Panc1 (cell line): ENCODE results near the gene PRPS1L1. TPM values are rescaled to one million over a fixed set of nuclear protein-coding genes. Genes with fewer than 3 reads are reported as not detected.

ENCODE experiments used
- ATAC-seq: fragments of 200-7000 bp; cut with Tn5 transposase; 2 replicates; pipeline ENCODE4 v1.9.1; 2020; ENCODE audit warnings: mild to moderate bottlenecking, moderate library complexity
- BruUV-seq: library from RNA; stranded (reverse); fragments of 400-500 nt; replicated peaks from 2 replicates; lab custom pipeline; 2021; lab: Mats Ljungman, UMichigan
- CTCF ChIA-PET: fragments of 300-600 bp; sonication (Branson Sonifier 250); formaldehyde crosslinking; loops from one replicate; lab custom pipeline; 2022; ENCODE audit warnings: antibody characterized with exemption; lab: Charles Lee
- POLR2A ChIA-PET: fragments of 300-600 bp; sonication (Branson Sonifier 250); formaldehyde crosslinking; loops from one replicate; lab custom pipeline; 2022; ENCODE audit warnings: antibody characterized with exemption; lab: Charles Lee
- DNase-seq: peaks from one replicate; pipeline ENCODE4 v3.0.0-alpha.2; 2010; ENCODE audit warnings: low read depth, low spot score
- H3K27ac ChIP-seq: 2 replicates; pipeline ENCODE4 v1.5.1; 2011; ENCODE audit warnings: mild to moderate bottlenecking, low read length, inconsistent platforms
- H3K27me3 ChIP-seq: fragments of 200-500 bp; sonication (Bioruptor generic); 2 replicates; pipeline ENCODE4 v1.6.0; 2014; ENCODE audit warnings: low read length, inconsistent platforms; ENCODE audit not compliant: control insufficient read depth, insufficient read depth
- H3K36me3 ChIP-seq: fragments of 200-500 bp; sonication (Bioruptor generic); 2 replicates; pipeline ENCODE4 v1.5.1; 2014; ENCODE audit warnings: inconsistent platforms, mild to moderate bottlenecking, low read length, moderate library complexity; ENCODE audit not compliant: control insufficient read depth, insufficient read depth
- H3K4me1 ChIP-seq: 2 replicates; pipeline ENCODE4 v1.5.1; 2011; ENCODE audit warnings: inconsistent platforms, mild to moderate bottlenecking, low read length, moderate library complexity; ENCODE audit not compliant: control insufficient read depth, insufficient read depth
- H3K4me3 ChIP-seq, 2 experiments: 2 replicates each; pipeline ENCODE4 v1.5.1; 2011 to 2012; ENCODE audit warnings: low read depth in 2 of 2, low read length in 2 of 2, mild to moderate bottlenecking in 2 of 2, inconsistent platforms in 1 of 2, moderate library complexity in 1 of 2
- H3K9me3 ChIP-seq: fragments of 200-500 bp; sonication (Bioruptor generic); 2 replicates; pipeline ENCODE4 v1.5.1; 2014; ENCODE audit warnings: low read depth, mild to moderate bottlenecking, inconsistent platforms, low read length, moderate library complexity; ENCODE audit not compliant: control insufficient read depth, insufficient read depth
- POLR2AphosphoS5 ChIP-seq: IDR thresholded peaks from 2 replicates; pipeline ENCODE4 v1.6.1; 2012; ENCODE audit warnings: mild to moderate bottlenecking, low read depth, low read length, moderate library complexity
- SIN3A ChIP-seq: IDR thresholded peaks from 2 replicates; pipeline ENCODE4 v1.6.1; 2012; ENCODE audit warnings: low read depth, mild to moderate bottlenecking, low read length, moderate library complexity, borderline replicate concordance; ENCODE audit not compliant: insufficient read depth
- TCF7L2 ChIP-seq: IDR thresholded peaks from 2 replicates; pipeline ENCODE4 v1.6.1; 2011; ENCODE audit warnings: mild to moderate bottlenecking, low read depth, low read length, inconsistent platforms
- in situ Hi-C: cut with HindIII; loops from 2 replicates; pipeline ENCODE4 v1.10.0; 2016; ENCODE audit warnings: low sequenced_read_pairs, low pct_unique_long_range_greater_than_20kb
- intact Hi-C: fragments of 100-400 bp; cut with micrococcal nuclease; formaldehyde crosslinking; loops from one replicate; pipeline ENCODE4 v1.10.0; 2022; ENCODE audit not compliant: unreplicated experiment
- total RNA-seq: library from RNA; stranded (reverse); gene quantifications from one replicate; pipeline ENCODE4 v1.2.1, GENCODE V29; 2021; ENCODE audit not compliant: unreplicated experiment
- TF ChIP-seq, protein P1 (sequence below), 2 experiments: IDR thresholded peaks; 2 replicates each; pipeline ENCODE4 v1.6.1; 2011 to 2012; ENCODE audit warnings: low read depth in 2 of 2, control low read depth in 1 of 2, low read length in 1 of 2, mild to moderate bottlenecking in 1 of 2, moderate library complexity in 1 of 2; ENCODE audit not compliant: insufficient read depth in 1 of 2
- TF ChIP-seq, protein P2 (sequence below): fragments of 450-650 bp; IDR thresholded peaks from 2 replicates; pipeline ENCODE4 v1.5.1; 2017; ENCODE audit warnings: mild to moderate bottlenecking

The PRPS1L1 gene
- total RNA-seq, 1 experiment from 2014 or later = not detected

DNA sequence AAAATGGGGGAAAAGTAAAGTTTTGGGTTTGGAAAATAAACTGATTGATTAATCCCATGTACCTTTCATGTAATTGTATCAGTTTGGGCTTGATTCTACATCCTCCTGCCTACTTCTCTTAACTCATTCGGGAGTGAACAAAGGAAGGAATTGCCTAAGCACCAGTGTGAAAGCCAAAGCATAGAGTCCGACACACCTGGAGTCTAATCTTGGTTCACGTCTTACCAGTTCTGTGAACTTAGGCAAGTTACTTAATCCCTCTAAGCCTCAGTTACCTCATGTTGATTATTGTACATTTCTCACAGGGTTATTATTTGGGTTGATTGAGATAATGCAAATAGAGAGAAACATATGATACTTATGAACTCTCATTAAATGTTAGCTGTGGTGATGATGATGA, 41.1 kb upstream of the PRPS1L1 start:
- H3K9me3 ChIP-seq = no peaks in the 10 kb centered on the region
- H3K4me1 ChIP-seq = no peaks in the 10 kb centered on the region
- no peaks in the 10 kb centered on the region for H3K36me3 ChIP-seq
- peaks cover 2% of the 10 kb centered on the region; the same call in 1 of the 2 replicates for H3K27me3 ChIP-seq
- TF ChIP-seq, protein P1, sequence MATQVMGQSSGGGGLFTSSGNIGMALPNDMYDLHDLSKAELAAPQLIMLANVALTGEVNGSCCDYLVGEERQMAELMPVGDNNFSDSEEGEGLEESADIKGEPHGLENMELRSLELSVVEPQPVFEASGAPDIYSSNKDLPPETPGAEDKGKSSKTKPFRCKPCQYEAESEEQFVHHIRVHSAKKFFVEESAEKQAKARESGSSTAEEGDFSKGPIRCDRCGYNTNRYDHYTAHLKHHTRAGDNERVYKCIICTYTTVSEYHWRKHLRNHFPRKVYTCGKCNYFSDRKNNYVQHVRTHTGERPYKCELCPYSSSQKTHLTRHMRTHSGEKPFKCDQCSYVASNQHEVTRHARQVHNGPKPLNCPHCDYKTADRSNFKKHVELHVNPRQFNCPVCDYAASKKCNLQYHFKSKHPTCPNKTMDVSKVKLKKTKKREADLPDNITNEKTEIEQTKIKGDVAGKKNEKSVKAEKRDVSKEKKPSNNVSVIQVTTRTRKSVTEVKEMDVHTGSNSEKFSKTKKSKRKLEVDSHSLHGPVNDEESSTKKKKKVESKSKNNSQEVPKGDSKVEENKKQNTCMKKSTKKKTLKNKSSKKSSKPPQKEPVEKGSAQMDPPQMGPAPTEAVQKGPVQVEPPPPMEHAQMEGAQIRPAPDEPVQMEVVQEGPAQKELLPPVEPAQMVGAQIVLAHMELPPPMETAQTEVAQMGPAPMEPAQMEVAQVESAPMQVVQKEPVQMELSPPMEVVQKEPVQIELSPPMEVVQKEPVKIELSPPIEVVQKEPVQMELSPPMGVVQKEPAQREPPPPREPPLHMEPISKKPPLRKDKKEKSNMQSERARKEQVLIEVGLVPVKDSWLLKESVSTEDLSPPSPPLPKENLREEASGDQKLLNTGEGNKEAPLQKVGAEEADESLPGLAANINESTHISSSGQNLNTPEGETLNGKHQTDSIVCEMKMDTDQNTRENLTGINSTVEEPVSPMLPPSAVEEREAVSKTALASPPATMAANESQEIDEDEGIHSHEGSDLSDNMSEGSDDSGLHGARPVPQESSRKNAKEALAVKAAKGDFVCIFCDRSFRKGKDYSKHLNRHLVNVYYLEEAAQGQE (IDR thresholded peaks at IDR 0.05; ENCODE audit: insufficient read depth in 1 of 2, low read depth in 2 of 2, low read length in 1 of 2) = no peak
- TF ChIP-seq, protein P2, sequence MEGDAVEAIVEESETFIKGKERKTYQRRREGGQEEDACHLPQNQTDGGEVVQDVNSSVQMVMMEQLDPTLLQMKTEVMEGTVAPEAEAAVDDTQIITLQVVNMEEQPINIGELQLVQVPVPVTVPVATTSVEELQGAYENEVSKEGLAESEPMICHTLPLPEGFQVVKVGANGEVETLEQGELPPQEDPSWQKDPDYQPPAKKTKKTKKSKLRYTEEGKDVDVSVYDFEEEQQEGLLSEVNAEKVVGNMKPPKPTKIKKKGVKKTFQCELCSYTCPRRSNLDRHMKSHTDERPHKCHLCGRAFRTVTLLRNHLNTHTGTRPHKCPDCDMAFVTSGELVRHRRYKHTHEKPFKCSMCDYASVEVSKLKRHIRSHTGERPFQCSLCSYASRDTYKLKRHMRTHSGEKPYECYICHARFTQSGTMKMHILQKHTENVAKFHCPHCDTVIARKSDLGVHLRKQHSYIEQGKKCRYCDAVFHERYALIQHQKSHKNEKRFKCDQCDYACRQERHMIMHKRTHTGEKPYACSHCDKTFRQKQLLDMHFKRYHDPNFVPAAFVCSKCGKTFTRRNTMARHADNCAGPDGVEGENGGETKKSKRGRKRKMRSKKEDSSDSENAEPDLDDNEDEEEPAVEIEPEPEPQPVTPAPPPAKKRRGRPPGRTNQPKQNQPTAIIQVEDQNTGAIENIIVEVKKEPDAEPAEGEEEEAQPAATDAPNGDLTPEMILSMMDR = no peak
- TF ChIP-seq SIN3A (no peak), TCF7L2 (no peak), POLR2AphosphoS5 (no peak)
- H3K27ac ChIP-seq = no peak overlapping the region
- ChIA-PET CTCF (no interaction called here), POLR2A (no interaction called here)
- no peak for DNase-seq
- ATAC-seq = no peak
- intact Hi-C loops (no loop called here), in situ Hi-C loops (no loop called here)
- no TSS peak for BruUV-seq
- no peak overlapping the region for H3K4me3 ChIP-seq

- H3K4me3 ChIP-seq = no peak overlapping the region
- no peak overlapping the region for H3K27ac ChIP-seq
- no peaks in the 10 kb centered on the region for H3K9me3 ChIP-seq
- peak; percentile 80; the same call in 1 of the 2 replicates for ATAC-seq
- in situ Hi-C loops = no loop called here
- BruUV-seq = no TSS peak
- DNase-seq = peak; percentile 7
- intact Hi-C loops = no loop called here
- CTCF ChIA-PET = interaction anchor here (1.2 kb wide), 1 partner anchor 294 kb away, joined by 4 read pairs; no protein-coding TSS in a partner anchor
- POLR2A ChIA-PET = interaction anchor here (0.6 kb wide), 1 partner anchor 204 kb away, joined by 4 read pairs; no protein-coding TSS in a partner anchor
- H3K27me3 ChIP-seq = peaks cover 4% of the 10 kb centered on the region; the same call in 1 of the 2 replicates
- TF ChIP-seq, protein P2 = peak; percentile 73
- TF ChIP-seq SIN3A = no peak
- H3K36me3 ChIP-seq = no peaks in the 10 kb centered on the region
- H3K4me1 ChIP-seq = no peaks in the 10 kb centered on the region
These were observed 36.7 kb upstream of the PRPS1L1 start for GRCh38 chr7:18064242-18064838.
